Esophagus muscularis mucosa (tissue), 4 donors: ENCODE data around the gene ZNF35. TPM values are rescaled to one million over a fixed set of nuclear protein-coding genes. Genes with fewer than 3 reads are reported as not detected.
"Not testable (repeated sequence)": the region's sequence is repeated elsewhere in the genome, so short reads cannot be mapped to it uniquely, and the experiment has no call there.

ENCODE experiments used
- DNase-seq: peaks from one replicate; pipeline ENCODE4 v3.0.0-alpha.2; 2017; ENCODE audit errors: extremely low spot score
- H3K27ac ChIP-seq, 4 donors: fragments of 200-600 bp; sonication (generic); replicated peaks in 1 of 4; 1 replicate in 3 of 4; 2 replicates in 1 of 4; pipeline ENCODE4 v1.5.1; 2016 to 2019; ENCODE audit warnings: mild to moderate bottlenecking in 1 of 4
- H3K27me3 ChIP-seq, 4 donors: fragments of 200-600 bp; sonication (generic); one replicate each; pipeline versions ENCODE4 v1.5.1 to v1.6.0; 2016 to 2019
- H3K36me3 ChIP-seq, 4 donors: fragments of 200-600 bp; sonication (generic); one replicate each; pipeline ENCODE4 v1.5.1; 2016 to 2019
- H3K4me1 ChIP-seq, 4 donors: fragments of 200-600 bp; sonication (generic); one replicate each; pipeline ENCODE4 v1.5.1; 2016 to 2019
- H3K4me3 ChIP-seq, 4 donors: fragments of 200-600 bp; sonication (generic); 1 replicate in 2 of 4; 2 replicates in 2 of 4; pipeline ENCODE4 v1.5.1; 2016 to 2019; ENCODE audit warnings: mild to moderate bottlenecking in 4 of 4, moderate library complexity in 1 of 4
- H3K9me3 ChIP-seq, 4 donors: fragments of 200-600 bp; sonication (generic); 1 replicate in 3 of 4; 2 replicates in 1 of 4; pipeline ENCODE4 v1.5.1; 2016 to 2019
- CTCF ChIP-seq, 3 experiments: fragments of 200-600 bp in 2 of 3; fragments of 450-650 bp in 1 of 3; sonication (generic) in 2 of 3; IDR thresholded peaks; one replicate each; pipeline ENCODE4 v1.5.1; 2017 to 2019; ENCODE audit warnings: antibody characterized with exemption in 3 of 3, mild to moderate bottlenecking in 2 of 3, moderate library complexity in 1 of 3
- EP300 ChIP-seq: sonication (generic); formaldehyde crosslinking; IDR thresholded peaks from one replicate; pipeline ENCODE4 v1.6.1; 2017; ENCODE audit warnings: antibody characterized with exemption
- POLR2A ChIP-seq: fragments of 450-650 bp; IDR thresholded peaks from one replicate; pipeline ENCODE4 v1.6.1; 2017; ENCODE audit warnings: antibody characterized with exemption, moderate library complexity, mild to moderate bottlenecking, low read depth
- POLR2AphosphoS5 ChIP-seq, 2 donors: sonication (generic); formaldehyde crosslinking; IDR thresholded peaks; one replicate each; pipeline ENCODE4 v1.6.1; 2017; ENCODE audit warnings: antibody characterized with exemption in 2 of 2
- WGBS: methylation state at CpG from one replicate; pipeline ENCODE4 v1.1.5; 2018; 5-methylcytosine and 5-hydroxymethylcytosine counted together
- intact Hi-C: fragments of 100-400 bp; cut with DNase I; formaldehyde crosslinking; loops from one replicate; pipeline ENCODE4 v1.15.1; 2023
- total RNA-seq, 4 donors: library from RNA; depleted of rRNA; stranded (reverse); fragments of >200 nt; gene quantifications; one replicate each; pipeline versions ENCODE4 v1.1.0 to v1.2.1, GENCODE V29; 2016

ZNF35 gene
- total RNA-seq, 4 donors from 2014 or later, result 11.1 to 21.2 (median 16.7) TPM

- no peak for TF ChIP-seq POLR2AphosphoS5 (IDR thresholded peaks at IDR 0.05)
- TF ChIP-seq POLR2A, result no peak
- TF ChIP-seq EP300, result no peak
- TF ChIP-seq CTCF (IDR thresholded peaks at IDR 0.05), result no peak
- 98% methylated on average over 2 of the region's 2 CpGs for WGBS
- Histone ChIP-seq H3K27me3 (no peaks in the 10 kb centered on the region), H3K36me3 (peaks cover 33 to 54% (median 53%) of the 10 kb centered on the region in 4 donors), H3K9me3 (peaks cover 0 to 29% (median 21%) of the 10 kb centered on the region in 4 donors), H3K4me3 (no peak overlapping the region), H3K27ac (no peak overlapping the region), H3K4me1 (peaks cover 0 to 3% (median 0%) of the 10 kb centered on the region in 4 donors)
- intact Hi-C loops, result no loop called here
- DNase-seq, result no peak
These were observed 12.7 kb downstream of the ZNF35 start for GRCh38 chr3:44661189-44661588.

GRCh38 chr3:44665173-44665572 is 16.6 kb downstream of the ZNF35 start:
- intact Hi-C loops, result no loop called here
- H3K9me3 ChIP-seq, result peaks cover 0 to 6% (median 0%) of the 10 kb centered on the region in 4 donors

GRCh38 chr3:44666346-44666745 is 17.8 kb downstream of the ZNF35 start:
- intact Hi-C loops, result no loop called here
- no peak overlapping the region for H3K27ac ChIP-seq
- no peaks in the 10 kb centered on the region for H3K9me3 ChIP-seq
- 94% methylated on average over 4 of the region's 4 CpGs for WGBS
- H3K4me1 ChIP-seq, result peaks cover 0 to 3% (median 0%) of the 10 kb centered on the region in 4 donors
- H3K36me3 ChIP-seq, result peaks cover 0 to 3% (median 1%) of the 10 kb centered on the region in 4 donors
- H3K4me3 ChIP-seq, result no peak overlapping the region
- TF ChIP-seq CTCF (IDR thresholded peaks at IDR 0.05) (no peak), POLR2AphosphoS5 (IDR thresholded peaks at IDR 0.05) (no peak), EP300 (no peak), POLR2A (no peak)
- no peak for DNase-seq
- H3K27me3 ChIP-seq, result no peaks in the 10 kb centered on the region

More at GRCh38 chr3:44665173-44665572, 16.6 kb downstream of the ZNF35 start:
- H3K4me3 ChIP-seq, result no peak overlapping the region
- peaks cover 0 to 14% (median 13%) of the 10 kb centered on the region in 4 donors for H3K36me3 ChIP-seq
- H3K27me3 ChIP-seq, result no peaks in the 10 kb centered on the region
- no peak overlapping the region for H3K27ac ChIP-seq
- TF ChIP-seq POLR2AphosphoS5 (IDR thresholded peaks at IDR 0.05) (no peak), POLR2A (no peak), EP300 (no peak), CTCF (IDR thresholded peaks at IDR 0.05) (no peak)
- H3K4me1 ChIP-seq, result peaks cover 0 to 3% (median 0%) of the 10 kb centered on the region in 4 donors
- DNase-seq, result no peak
- WGBS, result 92% methylated on average over 3 of the region's 3 CpGs

GRCh38 chr3:44669760-44670159 is 21.2 kb downstream of the ZNF35 start:
- Histone ChIP-seq H3K36me3 (no peaks in the 10 kb centered on the region), H3K9me3 (no peaks in the 10 kb centered on the region), H3K27ac (no peak overlapping the region), H3K27me3 (no peaks in the 10 kb centered on the region), H3K4me3 (no peak overlapping the region), H3K4me1 (no peaks in the 10 kb centered on the region)
- intact Hi-C loops, result no loop called here
- DNase-seq, result no peak
- TF ChIP-seq CTCF (IDR thresholded peaks at IDR 0.05), result no peak
- no peak for TF ChIP-seq POLR2AphosphoS5 (IDR thresholded peaks at IDR 0.05)
- no peak for TF ChIP-seq EP300
- TF ChIP-seq POLR2A, result no peak
- 92% methylated on average over 6 of the region's 6 CpGs for WGBS

- 92% methylated on average over 8 of the region's 8 CpGs for WGBS
- DNase-seq, H3K36me3 ChIP-seq, H3K27ac ChIP-seq, H3K4me3 ChIP-seq, H3K27me3 ChIP-seq, intact Hi-C loops, H3K4me1 ChIP-seq, H3K9me3 ChIP-seq: not testable (repeated sequence)
These were observed 24.9 kb downstream of the ZNF35 start for GRCh38 chr3:44673466-44673865.
